AG10803 (cell line): ENCODE measurements around the gene FADS1.

Experiments
- DNase-seq: peaks from one replicate; pipeline ENCODE4 v3.0.0; 2010; ENCODE audit warnings: low read depth
- H3K4me3 ChIP-seq: 2 replicates; pipeline ENCODE4 v1.5.1; 2011; ENCODE audit warnings: mild to moderate bottlenecking, low read length, control low read depth
- TF ChIP-seq, protein P1 (sequence below): conservative IDR thresholded peaks from 2 replicates; pipeline ENCODE4 v1.5.1; 2011; ENCODE audit warnings: mild to moderate bottlenecking, low read length, control low read depth, inconsistent platforms

FADS1 gene

DNA sequence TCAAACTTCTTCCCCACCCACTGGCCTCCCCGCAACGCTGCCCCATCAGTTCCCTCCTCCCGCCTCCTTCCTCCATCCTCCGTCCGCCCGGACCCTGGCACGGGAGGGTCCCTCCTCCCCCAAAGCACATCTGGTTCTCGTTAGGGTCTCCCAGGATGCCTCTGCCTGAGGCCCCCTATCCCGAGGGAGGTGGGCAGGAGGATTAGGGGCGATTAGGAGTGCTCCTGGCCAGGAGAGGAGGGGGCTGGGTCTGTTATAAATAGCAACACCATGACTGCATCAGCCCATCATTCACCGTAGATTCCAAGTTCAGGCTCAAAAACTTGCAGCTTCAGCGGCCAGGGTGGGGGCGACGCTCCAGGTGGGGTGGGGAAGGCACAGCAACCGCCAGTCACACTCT lies 54.0 kb downstream of the FADS1 start:
- no peak overlapping the region for H3K4me3 ChIP-seq
- TF ChIP-seq, protein P1, sequence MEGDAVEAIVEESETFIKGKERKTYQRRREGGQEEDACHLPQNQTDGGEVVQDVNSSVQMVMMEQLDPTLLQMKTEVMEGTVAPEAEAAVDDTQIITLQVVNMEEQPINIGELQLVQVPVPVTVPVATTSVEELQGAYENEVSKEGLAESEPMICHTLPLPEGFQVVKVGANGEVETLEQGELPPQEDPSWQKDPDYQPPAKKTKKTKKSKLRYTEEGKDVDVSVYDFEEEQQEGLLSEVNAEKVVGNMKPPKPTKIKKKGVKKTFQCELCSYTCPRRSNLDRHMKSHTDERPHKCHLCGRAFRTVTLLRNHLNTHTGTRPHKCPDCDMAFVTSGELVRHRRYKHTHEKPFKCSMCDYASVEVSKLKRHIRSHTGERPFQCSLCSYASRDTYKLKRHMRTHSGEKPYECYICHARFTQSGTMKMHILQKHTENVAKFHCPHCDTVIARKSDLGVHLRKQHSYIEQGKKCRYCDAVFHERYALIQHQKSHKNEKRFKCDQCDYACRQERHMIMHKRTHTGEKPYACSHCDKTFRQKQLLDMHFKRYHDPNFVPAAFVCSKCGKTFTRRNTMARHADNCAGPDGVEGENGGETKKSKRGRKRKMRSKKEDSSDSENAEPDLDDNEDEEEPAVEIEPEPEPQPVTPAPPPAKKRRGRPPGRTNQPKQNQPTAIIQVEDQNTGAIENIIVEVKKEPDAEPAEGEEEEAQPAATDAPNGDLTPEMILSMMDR, result no peak
- DNase-seq, result no peak

DNA sequence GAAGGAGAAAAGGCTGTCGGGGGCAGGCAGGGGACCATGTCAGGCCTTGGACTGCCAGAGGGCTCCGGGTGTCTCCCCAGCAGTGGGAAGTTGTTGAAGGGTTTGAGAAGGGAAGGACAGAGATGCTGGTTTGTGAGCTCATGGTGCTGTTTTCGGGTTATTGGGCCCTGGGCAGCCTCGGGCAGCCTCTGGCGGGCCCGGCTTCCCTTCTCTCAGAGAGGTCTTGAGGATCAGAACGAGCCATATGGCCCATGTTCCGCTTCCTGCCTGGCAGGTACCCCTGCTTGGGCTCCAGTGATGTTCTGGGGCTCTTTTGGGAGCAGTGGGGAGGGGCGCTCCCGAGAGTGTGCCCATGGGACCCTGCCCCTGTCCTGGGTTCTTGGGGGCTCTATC lies 54.6 kb downstream of the FADS1 start:
- no peak overlapping the region for H3K4me3 ChIP-seq
- no peak for DNase-seq
- TF ChIP-seq, protein P1, result no peak

DNA sequence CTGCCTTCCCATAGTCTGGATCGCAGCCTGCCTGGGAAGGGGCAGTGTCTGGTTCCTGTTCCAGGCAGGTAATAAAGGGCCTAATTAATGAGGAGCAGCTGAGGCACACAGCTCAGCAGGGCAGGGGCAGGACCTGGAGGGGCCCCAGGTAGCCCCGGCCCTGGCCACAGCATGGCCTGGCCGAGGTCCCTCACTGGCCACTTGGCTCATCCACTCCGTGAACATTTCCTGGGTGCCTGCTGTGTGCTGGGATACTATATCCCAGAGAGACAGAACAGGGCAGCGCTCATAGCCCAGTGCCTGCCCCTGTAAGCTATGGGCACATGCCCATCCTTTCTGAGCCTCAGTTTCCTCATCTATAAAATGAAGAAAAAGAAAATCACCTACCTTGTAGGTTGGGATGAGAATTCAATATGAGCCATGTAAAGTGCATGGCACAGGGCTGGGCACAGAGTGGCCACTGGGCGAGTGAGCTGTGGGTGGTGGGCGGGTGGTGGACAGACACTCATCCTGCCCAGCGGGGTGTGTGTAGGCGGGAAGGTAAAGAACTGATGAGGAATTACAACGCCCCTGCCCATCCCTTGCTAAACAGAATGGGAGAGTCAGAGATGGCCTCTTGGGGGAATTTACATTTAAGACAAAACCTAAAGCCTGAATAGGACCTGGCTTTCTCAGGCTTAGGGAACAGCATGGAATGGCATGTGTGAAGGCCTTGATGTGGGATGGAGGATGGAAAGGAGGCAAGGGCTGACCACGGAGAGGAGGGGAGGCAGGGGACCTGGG lies 55.2 kb downstream of the FADS1 start:
- DNase-seq, result no peak
- TF ChIP-seq, protein P1, result no peak
- no peak overlapping the region for H3K4me3 ChIP-seq

DNA sequence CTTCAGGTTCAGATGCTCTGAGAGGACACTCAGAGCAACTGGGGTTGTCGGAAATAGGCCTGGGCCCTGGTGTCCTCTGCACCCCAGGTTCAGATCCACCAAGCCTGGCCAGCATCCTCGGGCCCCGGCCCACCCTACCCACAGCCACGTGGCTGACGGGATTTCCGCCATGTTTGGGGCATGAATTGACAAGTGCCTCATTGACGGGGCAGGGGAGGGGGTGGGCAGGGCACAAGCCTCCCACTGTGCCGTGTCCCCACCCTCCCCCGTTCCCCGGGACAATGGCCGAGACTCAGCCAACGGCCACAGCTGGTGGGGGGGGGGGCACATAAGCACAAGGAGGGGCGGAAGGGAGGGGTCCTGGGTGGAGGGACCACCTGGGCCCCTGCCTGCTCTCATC lies 55.9 kb downstream of the FADS1 start:
- TF ChIP-seq, protein P1, result no peak
- no peak overlapping the region for H3K4me3 ChIP-seq
- no peak for DNase-seq

- TF ChIP-seq, protein P1, result no peak
- DNase-seq, result no peak
- no peak overlapping the region for H3K4me3 ChIP-seq
These were observed 59.5 kb downstream of the FADS1 start for GRCh38 chr11:61757213-61757862.

DNA sequence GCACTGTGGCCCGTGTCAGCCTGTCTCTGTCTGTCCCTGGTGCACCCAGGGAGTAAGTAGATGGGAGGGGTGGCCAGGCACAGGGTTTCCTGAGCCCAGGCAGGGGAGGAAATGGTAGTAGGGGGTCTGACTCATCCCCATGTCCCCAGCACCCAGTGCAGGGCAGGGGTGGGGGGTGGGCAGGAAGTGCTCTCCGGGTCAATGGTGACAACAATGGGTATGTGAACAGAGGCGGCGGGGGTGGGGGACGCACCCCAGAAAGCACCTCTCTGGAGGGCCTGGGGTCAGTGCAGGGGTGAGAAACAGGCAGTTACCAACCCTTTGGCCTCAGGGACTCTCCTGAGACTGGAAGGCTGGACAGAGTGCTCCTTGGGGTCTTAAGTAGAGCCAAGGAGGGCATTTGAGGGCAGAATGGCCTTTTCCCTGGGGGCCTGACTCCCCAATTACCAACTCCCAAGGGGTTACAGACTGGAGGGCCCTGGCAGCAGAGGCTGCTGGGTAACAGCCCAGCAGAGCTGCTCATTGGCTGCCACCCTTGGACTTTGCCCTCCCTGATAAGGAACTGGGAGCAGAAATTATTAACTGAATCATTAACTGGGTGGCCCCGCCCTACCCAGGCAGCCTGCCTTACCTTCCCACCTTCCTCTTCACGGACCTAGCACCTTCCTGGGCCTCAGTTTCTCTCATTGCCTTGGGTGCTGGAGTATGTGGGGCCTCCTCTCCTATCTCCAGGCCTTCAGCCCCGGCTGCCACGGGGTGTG lies 60.2 kb downstream of the FADS1 start:
- no peak for DNase-seq
- TF ChIP-seq, protein P1, result no peak
- no peak overlapping the region for H3K4me3 ChIP-seq
